DOHH2 (cell line): ENCODE measurements around the gene IER5.

ENCODE experiments used
- H3F3A ChIP-seq: fragments of 200-600 bp; sonication (generic), shearing (Covaris generic); 2 replicates; pipeline ENCODE4 v1.6.0; 2016; ENCODE audit warnings: antibody characterized with exemption, mild to moderate bottlenecking; ENCODE audit not compliant: control insufficient read depth, insufficient read depth
- H3K27ac ChIP-seq: fragments of 200-600 bp; sonication (generic); 2 replicates; pipeline ENCODE4 v1.5.1; 2014; ENCODE audit warnings: low read depth, mild to moderate bottlenecking, low read length, moderate library complexity
- H3K27me3 ChIP-seq: fragments of 200-600 bp; sonication (generic); 2 replicates; pipeline ENCODE4 v1.6.1; 2014; ENCODE audit warnings: mild to moderate bottlenecking, low read length, mixed read lengths; ENCODE audit not compliant: control insufficient read depth
- H3K36me3 ChIP-seq: fragments of 200-600 bp; sonication (generic); 2 replicates; pipeline ENCODE4 v1.6.1; 2014; ENCODE audit warnings: mild to moderate bottlenecking, low read length, moderate library complexity, mixed read lengths; ENCODE audit not compliant: control insufficient read depth
- H3K4me1 ChIP-seq: fragments of 200-600 bp; sonication (generic); 2 replicates; pipeline ENCODE4 v1.6.1; 2014; ENCODE audit warnings: mild to moderate bottlenecking, low read length, mixed read lengths; ENCODE audit not compliant: control insufficient read depth
- H3K4me2 ChIP-seq: fragments of 200-600 bp; sonication (generic); 2 replicates; pipeline ENCODE4 v1.6.0; 2014; ENCODE audit warnings: mild to moderate bottlenecking, low read length, moderate library complexity
- H3K4me3 ChIP-seq: fragments of 200-600 bp; sonication (generic); 2 replicates; pipeline ENCODE4 v1.5.1; 2014; ENCODE audit warnings: mild to moderate bottlenecking, low read length, mixed read lengths
- H3K79me2 ChIP-seq: fragments of 200-600 bp; sonication (generic); 2 replicates; pipeline ENCODE4 v1.6.1; 2014; ENCODE audit warnings: mild to moderate bottlenecking, low read length, mixed read lengths; ENCODE audit not compliant: control insufficient read depth
- H3K9me2 ChIP-seq: fragments of 200-600 bp; sonication (generic); replicated peaks from 2 replicates; pipeline ENCODE4 v1.6.1; 2014; ENCODE audit warnings: mild to moderate bottlenecking, low read length, mixed read lengths; ENCODE audit not compliant: control insufficient read depth
- H3K9me3 ChIP-seq: fragments of 200-600 bp; sonication (generic); 2 replicates; pipeline ENCODE4 v1.6.1; 2014; ENCODE audit warnings: antibody characterized with exemption, low read length, mixed read lengths; ENCODE audit not compliant: control insufficient read depth, insufficient read depth
- H4K20me1 ChIP-seq: fragments of 200-600 bp; sonication (generic); 2 replicates; pipeline ENCODE4 v1.6.0; 2014; ENCODE audit warnings: low read depth, mild to moderate bottlenecking, antibody characterized with exemption, low read length, moderate library complexity; ENCODE audit not compliant: control insufficient read depth, insufficient read depth
- CTCF ChIP-seq: fragments of 200-600 bp; sonication (generic); IDR thresholded peaks from one replicate; pipeline ENCODE4 v1.5.1; 2014; ENCODE audit warnings: antibody characterized with exemption, mild to moderate bottlenecking, low read depth, low read length; ENCODE audit not compliant: poor library complexity, severe bottlenecking
- EZH2phosphoT487 ChIP-seq: fragments of 200-600 bp; sonication (generic); IDR thresholded peaks from 2 replicates; pipeline ENCODE4 v1.6.1; 2017; ENCODE audit warnings: borderline replicate concordance, mild to moderate bottlenecking, antibody characterized with exemption, low read length, moderate library complexity, mixed read lengths

Gene IER5

DNA sequence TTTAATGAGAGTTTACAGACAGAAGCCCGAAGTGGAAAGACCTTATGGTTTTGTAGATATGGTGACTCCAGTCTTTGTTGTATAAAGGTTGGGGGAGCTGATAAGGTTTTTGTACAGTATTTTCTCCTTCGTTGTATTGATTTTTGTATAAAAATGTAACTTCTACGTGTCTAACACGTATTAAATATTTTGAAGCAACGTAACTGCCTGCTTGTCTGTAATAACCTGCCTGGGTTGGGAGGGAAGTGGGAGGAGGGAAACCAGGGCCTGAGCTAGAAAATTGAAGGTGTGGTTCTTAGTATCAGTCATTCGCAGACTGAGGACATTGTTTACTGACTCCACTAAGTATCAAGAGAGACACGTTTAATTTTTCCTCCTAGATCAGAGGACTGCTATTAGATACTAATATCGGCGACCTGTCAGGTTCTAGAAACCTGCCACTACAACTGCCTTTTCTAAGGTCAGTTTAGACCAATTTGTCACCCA lies 2.2 kb downstream of the IER5 start:
- Histone ChIP-seq H3K27ac (no peak overlapping the region; the same call in 1 of the 2 replicates), H3K4me1 (peaks cover 34% of the 10 kb centered on the region), H4K20me1 (peaks cover 17% of the 10 kb centered on the region), H3F3A (peaks cover 10% of the 10 kb centered on the region), H3K36me3 (peaks cover 33% of the 10 kb centered on the region), H3K9me3 (no peaks in the 10 kb centered on the region), H3K79me2 (peaks cover 42% of the 10 kb centered on the region), H3K4me3 (peak overlapping the region; percentile 98), H3K4me2 (peak overlapping the region; percentile 78), H3K27me3 (no peaks in the 10 kb centered on the region), H3K9me2 (no peaks in the 10 kb centered on the region)
- no peak for TF ChIP-seq CTCF
- TF ChIP-seq EZH2phosphoT487 = no peak

GRCh38 chr1:181091309-181092040 lies 3.0 kb downstream of the IER5 start:
- peak overlapping the region; percentile 78 for H3K4me2 ChIP-seq
- peaks cover 10% of the 10 kb centered on the region for H3F3A ChIP-seq
- H3K4me3 ChIP-seq = peak overlapping the region; percentile 98
- H3K9me2 ChIP-seq = no peaks in the 10 kb centered on the region
- TF ChIP-seq CTCF (no peak), EZH2phosphoT487 (no peak)
- peaks cover 33% of the 10 kb centered on the region for H3K36me3 ChIP-seq
- H4K20me1 ChIP-seq = peaks cover 17% of the 10 kb centered on the region
- no peaks in the 10 kb centered on the region for H3K27me3 ChIP-seq
- no peaks in the 10 kb centered on the region for H3K9me3 ChIP-seq
- H3K27ac ChIP-seq = no peak overlapping the region
- H3K79me2 ChIP-seq = peaks cover 42% of the 10 kb centered on the region
- H3K4me1 ChIP-seq = peaks cover 34% of the 10 kb centered on the region

DNA sequence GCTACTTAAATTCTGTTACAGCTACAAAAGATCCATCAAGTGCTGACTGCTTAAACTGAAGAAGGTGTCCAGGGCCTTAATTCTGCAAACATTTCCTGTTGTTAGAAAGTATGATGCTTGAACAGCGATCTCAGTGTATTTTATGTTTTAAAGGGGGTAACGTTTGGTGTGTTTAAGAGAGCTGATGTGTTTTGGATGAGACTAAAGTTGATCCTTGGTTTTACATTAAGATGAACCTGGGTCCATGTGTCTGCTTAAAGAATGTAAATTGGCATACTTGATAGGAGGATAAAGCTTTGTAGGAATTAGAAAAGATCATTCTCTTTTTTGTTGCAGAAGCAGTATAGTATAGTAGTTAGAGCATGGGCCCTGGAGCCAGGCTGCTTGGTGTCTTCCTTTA lies 3.6 kb downstream of the IER5 start:
- peaks cover 33% of the 10 kb centered on the region for H3K36me3 ChIP-seq

More for the DNA sequence above, 3.6 kb downstream of the IER5 start:
- H3K79me2 ChIP-seq = peaks cover 42% of the 10 kb centered on the region
- peaks cover 17% of the 10 kb centered on the region for H4K20me1 ChIP-seq
- H3K4me1 ChIP-seq = peaks cover 32% of the 10 kb centered on the region
- H3K27ac ChIP-seq = no peak overlapping the region
- H3F3A ChIP-seq = peaks cover 10% of the 10 kb centered on the region
- H3K9me3 ChIP-seq = no peaks in the 10 kb centered on the region
- H3K4me2 ChIP-seq = peak overlapping the region; percentile 78
- H3K27me3 ChIP-seq = no peaks in the 10 kb centered on the region
- H3K9me2 ChIP-seq = no peaks in the 10 kb centered on the region
- no peak for TF ChIP-seq EZH2phosphoT487
- TF ChIP-seq CTCF = no peak
- H3K4me3 ChIP-seq = no peak overlapping the region
